Testis (tissue), 5 donors: ENCODE measurements around the gene GPR183. TPM values are rescaled to one million over a fixed set of nuclear protein-coding genes. Genes with fewer than 3 reads are reported as not detected.

Source experiments
- DNase-seq: peaks from one replicate; pipeline ENCODE4 v3.0.0-alpha.2; 2019
- H3K27ac ChIP-seq, 2 donors: fragments of 200-600 bp; sonication (generic); one replicate each; pipeline ENCODE4 v1.5.1; 2019
- H3K27me3 ChIP-seq: fragments of 200-600 bp; sonication (generic); one replicate; pipeline ENCODE4 v1.5.1; 2019
- H3K36me3 ChIP-seq: fragments of 200-600 bp; sonication (generic); one replicate; pipeline ENCODE4 v1.5.1; 2017; ENCODE audit warnings: low read depth; ENCODE audit errors: missing control alignments
- H3K4me1 ChIP-seq: fragments of 200-600 bp; sonication (generic); one replicate; pipeline ENCODE4 v1.5.1; 2019
- H3K4me3 ChIP-seq, 2 donors: fragments of 200-600 bp; sonication (generic); one replicate each; pipeline ENCODE4 v1.5.1; 2017 to 2019
- H3K9me3 ChIP-seq: fragments of 200-600 bp; sonication (generic); one replicate; pipeline ENCODE4 v1.5.1; 2017
- CTCF ChIP-seq, 3 experiments: fragments of 450-650 bp in 2 of 3; fragments of 200-600 bp in 1 of 3; sonication (generic) in 1 of 3; IDR thresholded peaks; one replicate each; pipeline ENCODE4 v1.5.1; 2016 to 2019; ENCODE audit warnings: antibody characterized with exemption in 3 of 3, mild to moderate bottlenecking in 2 of 3, moderate library complexity in 1 of 3
- POLR2A ChIP-seq: fragments of 450-650 bp; IDR thresholded peaks from one replicate; pipeline ENCODE4 v1.6.1; 2017; ENCODE audit warnings: antibody characterized with exemption, mild to moderate bottlenecking, moderate library complexity
- WGBS, 2 donors: methylation state at CpG; one replicate each; pipeline ENCODE4 v1.1.5; 2018; 5-methylcytosine and 5-hydroxymethylcytosine counted together
- intact Hi-C: fragments of 100-400 bp; cut with DNase I; formaldehyde crosslinking; loops from one replicate; pipeline ENCODE4 v1.15.1; 2023; ENCODE audit warnings: low total_unique reads
- long read RNA-seq, 2 donors: transcript quantifications; one replicate each; lab custom pipeline, GENCODE V29; 2026
- polyA plus RNA-seq: library from polyadenylated mRNA; stranded (reverse); fragments of 350-450 nt; fragmentation: Illumina TruSeq; extraction: RNeasy Lipid Tissue Mini Kit (QIAGEN cat#74804); gene quantifications from one replicate; pipeline ENCODE4 v1.2.3, GENCODE V29; 2014; ENCODE audit warnings: low read depth, low replicate concordance; ENCODE audit not compliant: insufficient read depth
- total RNA-seq, 2 donors: library from RNA; depleted of rRNA; stranded (reverse); fragments of >200 nt; gene quantifications; one replicate each; pipeline ENCODE4 v1.2.3, GENCODE V29; 2016

The GPR183 gene, protein sequence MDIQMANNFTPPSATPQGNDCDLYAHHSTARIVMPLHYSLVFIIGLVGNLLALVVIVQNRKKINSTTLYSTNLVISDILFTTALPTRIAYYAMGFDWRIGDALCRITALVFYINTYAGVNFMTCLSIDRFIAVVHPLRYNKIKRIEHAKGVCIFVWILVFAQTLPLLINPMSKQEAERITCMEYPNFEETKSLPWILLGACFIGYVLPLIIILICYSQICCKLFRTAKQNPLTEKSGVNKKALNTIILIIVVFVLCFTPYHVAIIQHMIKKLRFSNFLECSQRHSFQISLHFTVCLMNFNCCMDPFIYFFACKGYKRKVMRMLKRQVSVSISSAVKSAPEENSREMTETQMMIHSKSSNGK
- total RNA-seq: 1 to 10 TPM in 1 of 2 donors, under 1 TPM in 1; 0.39 to 6.9 TPM
- 2.3 TPM for polyA plus RNA-seq
- long read RNA-seq, donor 1, partial matches to known transcripts: 0 of 1 reads
- long read RNA-seq, donor 1, other reads (novel, unspliced or antisense): 0 of 1 reads
- long read RNA-seq, donor 2, partial matches to known transcripts: 0 of 3 reads
- long read RNA-seq, donor 2, other reads (novel, unspliced or antisense): 0 of 3 reads

- 45 to 49% methylated on average over 4 of the region's 4 CpGs for WGBS, 2 donors
- intact Hi-C loops: no loop called here
- H3K4me1 ChIP-seq: no peaks in the 10 kb centered on the region
These were observed at the start of gene GPR183 for GRCh38 chr13:99307247-99307646. TSS of gene GPR183 (minus strand) at chr13:99307399. CDS start at chr13:99296145, 11,254 bp downstream.

GRCh38 chr13:99356262-99357091, 49.3 kb upstream of the GPR183 start:
- no peak overlapping the region for H3K4me3 ChIP-seq
- peak; percentile 26 for DNase-seq
- no peaks in the 10 kb centered on the region for H3K9me3 ChIP-seq
- 56 to 67% methylated on average over 10 of the region's 10 CpGs for WGBS, 2 donors
- peak overlapping the region; percentile 58 to 66 for H3K27ac ChIP-seq
- TF ChIP-seq CTCF (IDR thresholded peaks at IDR 0.05) (no peak), POLR2A (no peak)
- intact Hi-C loops: no loop called here
- no peaks in the 10 kb centered on the region for H3K36me3 ChIP-seq
- peaks cover 22% of the 10 kb centered on the region for H3K4me1 ChIP-seq
- H3K27me3 ChIP-seq: no peaks in the 10 kb centered on the region

More at GRCh38 chr13:99307247-99307646, at the start of gene GPR183:
- H3K27me3 ChIP-seq: no peaks in the 10 kb centered on the region
- no peak for DNase-seq
- no peak within 1 kb of the TSS for H3K4me3 ChIP-seq
- no peaks in the 10 kb centered on the region for H3K9me3 ChIP-seq
- H3K36me3 ChIP-seq: no peaks in the 10 kb centered on the region
- peak within 1 kb of the TSS in 1 of 2 donors; percentile 25 for H3K27ac ChIP-seq
- TF ChIP-seq CTCF (IDR thresholded peaks at IDR 0.05): no peak
- no peak for TF ChIP-seq POLR2A

- intact Hi-C loops: no loop called here
- WGBS, 2 donors: 20 to 36% methylated on average over 1 of the region's 1 CpG
- no peaks in the 10 kb centered on the region for H3K27me3 ChIP-seq
- TF ChIP-seq POLR2A (no peak), CTCF (IDR thresholded peaks at IDR 0.05) (no peak)
- no peak overlapping the region for H3K4me3 ChIP-seq
- H3K9me3 ChIP-seq: no peaks in the 10 kb centered on the region
- no peaks in the 10 kb centered on the region for H3K36me3 ChIP-seq
- H3K4me1 ChIP-seq: peaks cover 22% of the 10 kb centered on the region
- no peak for DNase-seq
- peak overlapping the region in 1 of 2 donors; percentile 66 for H3K27ac ChIP-seq
These were observed 48.7 kb upstream of the GPR183 start for GRCh38 chr13:99356012-99356261.

DNA sequence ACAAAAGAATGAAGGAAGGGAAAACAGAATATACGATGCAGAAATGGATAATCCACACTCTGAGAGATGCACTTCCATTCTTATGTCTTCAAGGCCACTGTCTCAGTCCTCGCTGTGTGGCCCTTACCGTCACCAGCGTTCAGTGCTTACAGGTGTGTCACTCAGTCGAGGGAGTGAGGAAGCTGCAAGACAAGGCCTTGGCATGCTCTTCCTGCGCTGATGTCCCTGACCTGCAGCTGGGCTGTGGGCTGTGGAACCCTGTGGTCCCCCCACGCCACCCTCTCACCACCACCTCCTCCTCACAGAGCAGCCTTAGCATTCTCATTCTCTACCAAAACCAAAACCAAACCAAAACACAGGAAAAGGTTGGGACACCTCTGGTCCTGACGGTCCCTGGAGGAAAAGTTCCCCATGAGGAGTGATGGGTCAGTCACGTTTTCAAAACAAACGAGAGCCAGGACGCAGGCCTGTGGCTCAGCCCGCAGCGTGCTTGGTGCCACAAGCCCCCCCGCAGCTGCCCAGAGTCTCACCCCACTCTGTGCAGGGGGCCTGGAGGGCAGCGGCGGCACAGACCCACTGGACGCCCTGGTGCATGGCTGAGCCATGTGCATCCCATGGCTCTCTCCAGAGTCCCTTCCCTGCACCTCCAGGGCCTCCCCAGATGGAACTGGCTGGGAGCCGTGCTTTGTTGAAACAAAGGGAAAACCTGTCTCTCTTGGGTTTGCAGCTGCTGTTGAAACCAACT, 48.2 kb upstream of the GPR183 start:
- no peak for DNase-seq
- Histone ChIP-seq H3K4me1 (peaks cover 22% of the 10 kb centered on the region), H3K27ac (peak overlapping the region in 1 of 2 donors; percentile 66), H3K4me3 (no peak overlapping the region), H3K27me3 (no peaks in the 10 kb centered on the region), H3K36me3 (no peaks in the 10 kb centered on the region), H3K9me3 (no peaks in the 10 kb centered on the region)
- intact Hi-C loops: no loop called here
- 88 to 92% methylated on average over 15 to 17 of the region's 18 CpGs for WGBS, 2 donors
- TF ChIP-seq CTCF (IDR thresholded peaks at IDR 0.05): no peak
- no peak for TF ChIP-seq POLR2A
